Measurements from ENCODE around the gene PLXNA3.

Gene PLXNA3

DNA sequence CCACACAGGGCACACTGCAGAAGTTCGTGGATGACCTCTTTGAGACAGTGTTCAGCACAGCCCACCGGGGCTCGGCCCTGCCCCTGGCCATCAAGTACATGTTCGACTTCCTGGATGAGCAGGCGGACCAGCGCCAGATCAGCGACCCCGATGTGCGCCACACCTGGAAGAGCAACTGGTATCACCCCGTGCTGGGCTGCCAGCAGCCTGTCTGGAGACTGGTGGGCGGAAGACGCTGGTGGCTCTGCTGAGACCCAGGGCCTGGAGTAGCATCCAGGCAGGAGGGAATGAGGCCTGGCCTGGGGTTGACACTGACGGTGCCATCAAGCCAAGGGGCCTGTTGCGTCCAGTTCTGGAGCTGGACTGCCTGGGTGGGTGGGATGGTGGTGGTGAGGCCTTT, 12.4 kb downstream of the PLXNA3 start:
- Histone ChIP-seq H3K4me3 (ENCODE audit: insufficient read depth in 1 of 2, low read depth in 1 of 2, low read length in 2 of 2) (no peak overlapping the region), H3K27me3 (ENCODE audit: control insufficient read depth in 1 of 2, insufficient read depth in 1 of 2, low read length in 2 of 2) (no peaks in the 10 kb centered on the region), H3K27ac (ENCODE audit: low read length, poor library complexity, severe bottlenecking) (no peak overlapping the region), H3K4me1 (ENCODE audit: control insufficient read depth, insufficient read depth, low read depth, low read length) (no peaks in the 10 kb centered on the region), H2AFZ (ENCODE audit: low read depth, low read length) (no peak overlapping the region), H3K18ac (ENCODE audit: low read depth in 1 of 2, low read length in 2 of 2) (no peak overlapping the region), H2AK5ac (ENCODE audit: low read length, severe bottlenecking) (no peak overlapping the region), H3K14ac (ENCODE audit: low read length in 2 of 2) (no peak overlapping the region), H4K8ac (ENCODE audit: low read length) (no peak overlapping the region), H2BK5ac (ENCODE audit: low read depth, low read length, poor library complexity, severe bottlenecking) (no peak overlapping the region), H2BK12ac (ENCODE audit: low read length in 2 of 2) (no peak overlapping the region), H2BK120ac (ENCODE audit: low read depth, low read length) (no peak overlapping the region), H3K9ac (ENCODE audit: low read length) (no peak overlapping the region), H3K79me1 (replicated peaks; ENCODE audit: low read length, poor library complexity, severe bottlenecking) (peaks cover 12% of the 10 kb centered on the region), H3K4me2 (ENCODE audit: low read length, poor library complexity, severe bottlenecking) (no peak overlapping the region), H4K91ac (ENCODE audit: low read length) (no peak overlapping the region), H3K9me3 (ENCODE audit: control insufficient read depth, low read length) (no peaks in the 10 kb centered on the region), H3K36me3 (ENCODE audit: control insufficient read depth in 1 of 2, insufficient read depth in 2 of 2, low read depth in 1 of 2, low read length in 2 of 2) (peaks cover 53 to 87% of the 10 kb centered on the region in 2 experiments), H3K23ac (ENCODE audit: low read length in 2 of 2) (no peak overlapping the region), H3K4ac (ENCODE audit: low read depth in 1 of 2, low read length in 2 of 2) (no peak overlapping the region), H2BK15ac (ENCODE audit: low read depth, poor library complexity, severe bottlenecking) (no peak overlapping the region)
- no peak for DNase-seq
- 97% methylated on average over 12 of the region's 14 CpGs for WGBS

GRCh38 chrX:154470914-154471568, 13.0 kb downstream of the PLXNA3 start:
- Histone ChIP-seq H3K18ac (ENCODE audit: low read depth in 1 of 2, low read length in 2 of 2) (no peak overlapping the region), H2BK120ac (ENCODE audit: low read depth, low read length) (no peak overlapping the region), H3K79me1 (replicated peaks; ENCODE audit: low read length, poor library complexity, severe bottlenecking) (peaks cover 10% of the 10 kb centered on the region), H3K23ac (ENCODE audit: low read length in 2 of 2) (no peak overlapping the region), H3K14ac (ENCODE audit: low read length in 2 of 2) (no peak overlapping the region), H2BK15ac (ENCODE audit: low read depth, poor library complexity, severe bottlenecking) (no peak overlapping the region), H2BK12ac (ENCODE audit: low read length in 2 of 2) (no peak overlapping the region), H3K4me2 (ENCODE audit: low read length, poor library complexity, severe bottlenecking) (no peak overlapping the region), H4K91ac (ENCODE audit: low read length) (no peak overlapping the region), H2AK5ac (ENCODE audit: low read length, severe bottlenecking) (no peak overlapping the region), H3K4me1 (ENCODE audit: control insufficient read depth, insufficient read depth, low read depth, low read length) (no peaks in the 10 kb centered on the region), H3K27ac (ENCODE audit: low read length, poor library complexity, severe bottlenecking) (no peak overlapping the region), H3K4me3 (ENCODE audit: insufficient read depth in 1 of 2, low read depth in 1 of 2, low read length in 2 of 2) (no peak overlapping the region), H3K9me3 (ENCODE audit: control insufficient read depth, low read length) (no peaks in the 10 kb centered on the region), H3K27me3 (ENCODE audit: control insufficient read depth in 1 of 2, insufficient read depth in 1 of 2, low read length in 2 of 2) (no peaks in the 10 kb centered on the region), H4K8ac (ENCODE audit: low read length) (no peak overlapping the region), H2BK5ac (ENCODE audit: low read depth, low read length, poor library complexity, severe bottlenecking) (no peak overlapping the region), H2AFZ (ENCODE audit: low read depth, low read length) (no peak overlapping the region), H3K4ac (ENCODE audit: low read depth in 1 of 2, low read length in 2 of 2) (no peak overlapping the region), H3K9ac (ENCODE audit: low read length) (no peak overlapping the region), H3K36me3 (ENCODE audit: control insufficient read depth in 1 of 2, insufficient read depth in 2 of 2, low read depth in 1 of 2, low read length in 2 of 2) (peaks cover 50 to 81% of the 10 kb centered on the region in 2 experiments)
- 90% methylated on average over 20 of the region's 23 CpGs for WGBS
- DNase-seq, result no peak

DNA sequence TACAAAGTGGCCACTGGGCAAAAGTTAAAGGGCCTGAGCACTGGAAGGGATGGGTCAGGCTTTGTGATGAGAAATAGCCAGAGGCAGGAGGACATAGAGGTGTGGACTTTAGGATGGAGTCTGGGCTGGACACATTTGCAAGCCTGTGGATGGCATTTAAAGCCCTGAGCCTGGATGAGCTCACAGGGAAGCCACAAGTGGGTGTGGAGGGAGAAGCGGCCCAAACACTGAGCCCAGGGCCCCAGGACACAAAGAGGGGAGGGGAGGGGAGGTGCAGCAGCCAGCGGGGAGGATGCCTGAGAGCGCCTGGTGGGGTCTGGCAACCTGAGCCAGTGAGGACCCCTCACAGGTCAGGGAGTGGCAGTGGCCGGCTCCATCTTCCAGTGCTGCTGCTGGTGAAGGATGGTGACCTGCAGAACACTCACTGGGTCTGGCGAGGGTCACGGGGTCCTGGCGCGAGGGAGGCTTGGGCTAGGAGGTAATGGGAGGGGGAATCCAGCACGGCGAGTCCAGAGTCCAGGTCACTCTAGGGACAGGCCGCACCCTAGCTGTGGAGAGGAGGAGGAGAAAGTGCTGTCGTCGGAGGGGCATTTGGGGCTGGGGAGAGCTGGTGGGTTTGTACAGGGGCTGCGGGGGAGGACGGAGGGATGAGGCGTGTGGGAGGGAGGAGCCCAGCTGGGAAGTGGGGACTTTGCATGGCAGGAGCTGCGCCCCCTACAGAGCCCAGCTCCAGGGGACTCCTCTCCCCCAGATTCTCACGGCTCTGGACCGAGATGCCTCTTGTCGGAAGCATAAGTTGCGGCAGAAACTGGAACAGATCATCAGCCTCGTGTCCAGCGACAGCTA, 14.0 kb downstream of the PLXNA3 start:
- H3K23ac ChIP-seq (ENCODE audit: low read length in 2 of 2), result no peak overlapping the region

More for the DNA sequence above, 14.0 kb downstream of the PLXNA3 start:
- Histone ChIP-seq H2AK5ac (ENCODE audit: low read length, severe bottlenecking) (no peak overlapping the region), H2BK12ac (ENCODE audit: low read length in 2 of 2) (no peak overlapping the region), H2BK5ac (ENCODE audit: low read depth, low read length, poor library complexity, severe bottlenecking) (no peak overlapping the region), H3K14ac (ENCODE audit: low read length in 2 of 2) (no peak overlapping the region), H3K9me3 (ENCODE audit: control insufficient read depth, low read length) (no peaks in the 10 kb centered on the region), H3K4me1 (ENCODE audit: control insufficient read depth, insufficient read depth, low read depth, low read length) (peaks cover 4% of the 10 kb centered on the region), H4K91ac (ENCODE audit: low read length) (no peak overlapping the region), H3K4me2 (ENCODE audit: low read length, poor library complexity, severe bottlenecking) (no peak overlapping the region), H2BK15ac (ENCODE audit: low read depth, poor library complexity, severe bottlenecking) (no peak overlapping the region), H3K79me1 (replicated peaks; ENCODE audit: low read length, poor library complexity, severe bottlenecking) (peaks cover 3% of the 10 kb centered on the region), H3K9ac (ENCODE audit: low read length) (no peak overlapping the region), H3K18ac (ENCODE audit: low read depth in 1 of 2, low read length in 2 of 2) (no peak overlapping the region), H3K4ac (ENCODE audit: low read depth in 1 of 2, low read length in 2 of 2) (no peak overlapping the region), H3K27me3 (ENCODE audit: control insufficient read depth in 1 of 2, insufficient read depth in 1 of 2, low read length in 2 of 2) (peaks cover 0 to 2% of the 10 kb centered on the region in 2 experiments), H3K36me3 (ENCODE audit: control insufficient read depth in 1 of 2, insufficient read depth in 2 of 2, low read depth in 1 of 2, low read length in 2 of 2) (peaks cover 42 to 71% of the 10 kb centered on the region in 2 experiments), H4K8ac (ENCODE audit: low read length) (no peak overlapping the region), H3K27ac (ENCODE audit: low read length, poor library complexity, severe bottlenecking) (no peak overlapping the region), H2AFZ (ENCODE audit: low read depth, low read length) (no peak overlapping the region), H3K4me3 (ENCODE audit: insufficient read depth in 1 of 2, low read depth in 1 of 2, low read length in 2 of 2) (no peak overlapping the region), H2BK120ac (ENCODE audit: low read depth, low read length) (no peak overlapping the region)
- no peak for DNase-seq
- 89% methylated on average over 19 of the region's 23 CpGs for WGBS

All from mesenchymal stem cell (in vitro differentiated cells and primary cell).